H1 (cell line): Measurements from ENCODE around the gene LRPPRC.
"Not testable (repeated sequence)": the region's sequence is repeated elsewhere in the genome, so short reads cannot be mapped to it uniquely, and the experiment has no call there.

Experiments
- CEBPB ChIP-seq: IDR thresholded peaks from 2 replicates; pipeline ENCODE4 v1.6.1; 2012; ENCODE audit warnings: low read depth, low read length
- CREB1 ChIP-seq: IDR thresholded peaks from 2 replicates; pipeline ENCODE4 v1.6.1; 2012; ENCODE audit warnings: inconsistent platforms
- CTCF ChIP-seq, 3 experiments: IDR thresholded peaks; 1 replicate in 2 of 3; 2 replicates in 1 of 3; pipeline versions ENCODE4 v1.5.1 to v1.6.1; 2011; ENCODE audit warnings: low read length in 3 of 3, mild to moderate bottlenecking in 3 of 3, inconsistent platforms in 2 of 3, low read depth in 1 of 3, moderate library complexity in 1 of 3; ENCODE audit not compliant: insufficient read depth in 1 of 3; ENCODE audit errors: control extremely low read depth in 1 of 3
- E2F6 ChIP-seq: IDR thresholded peaks from 2 replicates; pipeline ENCODE4 v1.6.1; 2012; ENCODE audit warnings: inconsistent platforms
- EP300 ChIP-seq, 2 experiments: IDR thresholded peaks; 1 replicate in 1 of 2; 2 replicates in 1 of 2; pipeline ENCODE4 v1.6.1; 2011 to 2012; ENCODE audit warnings: low read depth in 2 of 2, low read length in 2 of 2, mild to moderate bottlenecking in 2 of 2, borderline replicate concordance in 1 of 2, inconsistent platforms in 1 of 2, moderate library complexity in 1 of 2
- EZH2 ChIP-seq: fragments of 200-600 bp; sonication (generic); IDR thresholded peaks from 2 replicates; pipeline ENCODE4 v1.7.1; 2012; ENCODE audit warnings: low read depth, mild to moderate bottlenecking, moderate library complexity, low read length, inconsistent platforms; ENCODE audit not compliant: severe bottlenecking
- MAX ChIP-seq: IDR thresholded peaks from 2 replicates; pipeline ENCODE4 v1.6.1; 2012; ENCODE audit warnings: inconsistent platforms
- POLR2A ChIP-seq, 2 experiments: IDR thresholded peaks; 1 replicate in 1 of 2; 2 replicates in 1 of 2; pipeline ENCODE4 v1.6.1; 2011; ENCODE audit warnings: low read depth in 2 of 2, low read length in 2 of 2, mild to moderate bottlenecking in 2 of 2; ENCODE audit errors: control extremely low read depth in 1 of 2
- RFX5 ChIP-seq: IDR thresholded peaks from 2 replicates; pipeline ENCODE4 v1.6.1; 2011; ENCODE audit warnings: low read depth, low read length, improper control_type of control experiment, borderline replicate concordance
- SIRT6 ChIP-seq: IDR thresholded peaks from one replicate; pipeline ENCODE4 v1.7.1; 2012; ENCODE audit warnings: low read length, inconsistent platforms

GRCh38 chr2:43911136-43911790, 84.5 kb downstream of the LRPPRC start:
- TF ChIP-seq E2F6; RFX5; CTCF (IDR thresholded peaks at IDR 0.05; ENCODE audit: control extremely low read depth in 1 of 3, insufficient read depth in 1 of 3, low read depth in 1 of 3, low read length in 3 of 3); EZH2; POLR2A (IDR thresholded peaks at IDR 0.05; ENCODE audit: control extremely low read depth in 1 of 2, low read depth in 2 of 2, low read length in 2 of 2); MAX; CREB1; EP300 (IDR thresholded peaks at IDR 0.05; ENCODE audit: borderline replicate concordance in 1 of 2, low read depth in 2 of 2, low read length in 2 of 2); SIRT6: not testable (repeated sequence)
- peak; percentile 85 for TF ChIP-seq CEBPB
